HG03571 (cell line): ENCODE measurements around the gene COPS8.

ENCODE experiments used
- ATAC-seq: cut with Tn5 transposase; IDR thresholded peaks from one replicate; pipeline ENCODE4 v1.9.1; 2021; ENCODE audit not compliant: unreplicated experiment

The COPS8 gene

GRCh38 chr2:237097911-237098702 is 12.4 kb downstream of the COPS8 start:
- no peak for ATAC-seq

GRCh38 chr2:237099804-237100203 is 14.1 kb downstream of the COPS8 start:
- ATAC-seq: no peak

- no peak for ATAC-seq
These were observed 15.7 kb downstream of the COPS8 start for GRCh38 chr2:237101118-237101979.

GRCh38 chr2:237102428-237102827 is 16.7 kb downstream of the COPS8 start:
- no peak for ATAC-seq

- ATAC-seq: no peak
These were observed 23.8 kb downstream of the COPS8 start for GRCh38 chr2:237109421-237109934.

- ATAC-seq: no peak
These were observed 27.5 kb downstream of the COPS8 start for GRCh38 chr2:237113026-237113795.

GRCh38 chr2:237115870-237116269 is 30.2 kb downstream of the COPS8 start:
- no peak for ATAC-seq

- ATAC-seq: no peak
These were observed 30.7 kb downstream of the COPS8 start for GRCh38 chr2:237116431-237116830.

GRCh38 chr2:237118025-237118424 is 32.3 kb downstream of the COPS8 start:
- no peak for ATAC-seq

GRCh38 chr2:237118561-237119155 is 33.0 kb downstream of the COPS8 start:
- ATAC-seq: no peak

- ATAC-seq: no peak
These were observed 35.2 kb downstream of the COPS8 start for GRCh38 chr2:237120916-237121315.

- no peak for ATAC-seq
These were observed 35.6 kb downstream of the COPS8 start for GRCh38 chr2:237121321-237121720.

- no peak for ATAC-seq
These were observed 36.6 kb downstream of the COPS8 start for GRCh38 chr2:237122214-237122666.

GRCh38 chr2:237124820-237125219 is 39.1 kb downstream of the COPS8 start:
- no peak for ATAC-seq

GRCh38 chr2:237125967-237126366 is 40.3 kb downstream of the COPS8 start:
- ATAC-seq: no peak

- ATAC-seq: no peak
These were observed 41.0 kb downstream of the COPS8 start for GRCh38 chr2:237126519-237127174.

GRCh38 chr2:237128026-237128703 is 42.5 kb downstream of the COPS8 start:
- no peak for ATAC-seq

GRCh38 chr2:237128845-237129592 is 43.3 kb downstream of the COPS8 start:
- ATAC-seq: no peak
